ENCODE measurements around the gene BCKDK.
"Not testable (repeated sequence)": the region's sequence is repeated elsewhere in the genome, so short reads cannot be mapped to it uniquely, and the experiment has no call there.

BCKDK gene

DNA sequence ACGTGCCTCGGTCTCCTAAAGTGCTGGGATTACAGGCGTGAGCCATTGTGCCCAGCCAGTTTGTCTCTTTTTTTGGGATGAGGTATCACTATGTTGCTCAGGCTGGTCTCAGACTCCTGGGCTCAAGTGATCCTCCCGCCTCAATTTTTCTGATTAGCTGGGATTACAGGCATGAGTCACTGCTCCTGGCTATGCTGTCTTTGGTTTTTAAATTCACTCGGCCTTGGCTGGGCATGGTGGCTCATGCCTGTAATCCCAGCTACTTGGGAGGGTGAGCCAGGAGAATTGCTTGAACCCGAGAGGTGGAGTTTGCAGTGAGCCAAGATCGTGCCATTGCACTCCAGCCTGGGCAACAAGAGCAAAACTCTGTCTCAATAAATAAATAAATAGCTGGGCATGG, 36.2 kb downstream of the BCKDK start:
- DNase-seq: not testable (repeated sequence)

GRCh38 chr16:31145398-31145990, 37.3 kb downstream of the BCKDK start:
- DNase-seq: no peak

- DNase-seq: no peak
Observed at GRCh38 chr16:31147574-31147973, 39.4 kb downstream of the BCKDK start.

DNA sequence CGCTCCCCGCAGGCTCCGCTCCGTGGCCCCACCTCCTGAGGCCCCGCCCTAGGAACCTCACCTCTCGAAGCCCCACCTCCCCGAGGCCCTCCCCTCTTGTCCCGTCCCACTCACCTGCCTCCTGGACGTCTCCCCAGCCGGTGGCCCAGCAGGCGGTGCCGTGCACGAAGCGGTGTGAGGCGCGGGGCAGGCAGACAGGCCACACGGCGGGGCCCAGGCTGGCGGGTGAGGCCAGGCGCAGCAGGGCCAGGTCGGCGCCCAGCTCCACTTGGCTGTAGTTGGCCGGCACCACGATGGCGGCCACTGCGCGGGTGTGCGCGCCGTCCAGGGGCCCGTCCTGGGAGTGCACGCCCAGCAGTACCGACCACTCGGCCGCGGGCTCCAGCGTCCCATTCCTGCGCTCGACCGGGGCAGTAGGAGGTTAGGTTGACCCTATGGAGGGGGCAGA, 40.1 kb downstream of the BCKDK start:
- DNase-seq: no peak

DNA sequence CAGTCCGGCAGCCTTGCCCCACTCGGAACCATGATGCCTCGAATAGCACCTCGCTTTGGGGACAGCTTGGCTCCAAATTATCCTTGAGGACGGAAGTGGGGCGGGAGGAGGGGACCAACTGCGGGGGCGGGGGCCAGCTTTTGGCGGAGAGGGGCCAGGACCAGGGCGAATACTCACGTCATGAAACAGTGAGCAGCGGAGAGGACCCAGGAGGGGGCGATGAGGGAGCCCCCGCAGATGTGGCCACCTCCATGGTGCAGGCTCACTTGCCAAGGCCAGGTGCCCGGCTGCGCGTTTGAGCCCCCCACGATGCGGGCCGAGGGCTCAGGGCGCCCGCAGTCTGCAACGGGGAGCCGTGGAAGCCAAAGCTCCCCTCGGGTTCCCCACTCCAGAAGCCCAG, 40.7 kb downstream of the BCKDK start:
- DNase-seq: no peak

GRCh38 chr16:31149332-31149731, 41.1 kb downstream of the BCKDK start:
- DNase-seq: no peak

DNA sequence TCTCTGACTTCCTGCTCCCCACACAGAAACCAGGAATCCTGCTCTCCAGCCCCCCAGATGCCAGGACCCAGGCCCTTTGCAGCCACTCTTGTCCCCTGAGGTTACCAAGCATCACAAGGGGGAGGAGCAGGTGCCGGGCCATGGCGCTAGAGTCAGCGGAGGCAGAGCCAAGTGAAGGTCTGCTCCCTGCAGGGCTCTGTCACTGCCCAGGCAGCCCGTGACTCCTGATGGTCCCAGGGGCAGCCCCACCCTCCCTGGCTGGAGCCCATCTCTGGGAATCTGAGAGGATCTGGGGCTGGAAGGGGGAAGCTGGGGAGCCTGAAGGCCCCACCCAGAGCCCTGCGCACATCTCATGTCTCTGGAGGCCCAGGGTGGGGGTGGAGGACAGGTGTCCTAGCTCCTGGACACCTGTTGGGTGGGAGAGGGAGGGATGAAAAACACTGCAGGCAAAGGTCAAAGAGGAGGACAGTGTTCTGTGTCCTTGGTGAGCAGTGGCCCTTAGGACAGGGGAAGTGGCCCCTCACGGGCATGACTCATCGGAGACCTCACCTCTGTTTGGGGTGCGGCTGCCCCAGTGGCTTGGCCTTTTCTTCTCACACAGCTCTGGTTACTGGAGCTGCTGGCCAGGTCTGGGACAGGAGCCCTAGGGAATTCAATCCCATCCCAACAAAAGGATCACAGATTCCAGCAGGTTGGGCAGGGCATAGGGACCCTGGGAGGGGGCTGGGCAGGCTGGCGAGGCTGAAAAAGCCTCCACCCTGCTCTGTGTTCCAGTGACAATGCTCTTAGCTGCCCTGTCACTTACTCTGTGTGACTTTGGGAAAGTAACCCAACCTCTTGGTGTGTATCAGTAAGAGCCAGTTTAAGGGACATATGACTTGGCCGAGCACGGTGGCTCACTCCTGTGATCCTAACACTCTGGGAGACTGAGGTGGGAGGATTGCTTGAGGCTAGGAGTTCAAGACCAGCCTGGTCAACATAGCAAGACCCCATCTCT, 42.0 kb downstream of the BCKDK start, which contains the start of gene PRSS36:
Gene PRSS36, minus strand, starts transcription at position 173 of the 997 bp plus-strand sequence. Its CDS starts 31 bp downstream, at position 142.
- no peak for DNase-seq

GRCh38 chr16:31150976-31151375, 42.8 kb downstream of the BCKDK start:
- not testable (repeated sequence) for DNase-seq

DNA sequence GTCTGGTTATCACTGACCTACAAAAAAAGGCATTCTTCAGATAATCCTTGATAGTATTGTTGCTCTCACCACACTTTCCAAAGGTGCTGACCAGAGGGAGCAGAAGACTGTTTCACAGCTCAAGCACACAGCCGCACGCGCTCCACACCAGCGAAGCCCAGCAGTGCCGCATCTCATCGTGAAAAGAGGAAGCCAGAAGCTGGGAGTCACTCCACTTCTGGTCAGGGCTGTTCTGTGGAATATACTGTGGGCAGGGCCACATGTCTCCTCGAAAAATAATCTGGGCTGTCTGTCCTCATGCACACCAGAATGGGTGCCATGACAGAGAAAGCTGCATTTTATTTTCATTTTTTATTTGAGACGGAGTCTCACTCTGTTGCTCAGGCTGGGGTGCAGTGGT, 49.0 kb downstream of the BCKDK start:
- DNase-seq: no peak

Data from SHP77 (cell line).